HT-29 (cell line): Measurements from ENCODE around the gene PTK7. TPM values are rescaled to one million over a fixed set of nuclear protein-coding genes. Genes with fewer than 3 reads are reported as not detected.

Source experiments
- DNase-seq: peaks from one replicate; pipeline ENCODE4 v3.0.0-alpha.2; 2015; ENCODE audit warnings: low spot score
- total RNA-seq: library from RNA; depleted of rRNA; stranded (reverse); fragments of >200 nt; shearing (Covaris generic); gene quantifications from 2 replicates; pipeline ENCODE4 v1.2.3, GENCODE V29; 2014; rRNA removed

Gene PTK7
- total RNA-seq, 1 experiment from 2014 or later, result 56.3 TPM

DNA sequence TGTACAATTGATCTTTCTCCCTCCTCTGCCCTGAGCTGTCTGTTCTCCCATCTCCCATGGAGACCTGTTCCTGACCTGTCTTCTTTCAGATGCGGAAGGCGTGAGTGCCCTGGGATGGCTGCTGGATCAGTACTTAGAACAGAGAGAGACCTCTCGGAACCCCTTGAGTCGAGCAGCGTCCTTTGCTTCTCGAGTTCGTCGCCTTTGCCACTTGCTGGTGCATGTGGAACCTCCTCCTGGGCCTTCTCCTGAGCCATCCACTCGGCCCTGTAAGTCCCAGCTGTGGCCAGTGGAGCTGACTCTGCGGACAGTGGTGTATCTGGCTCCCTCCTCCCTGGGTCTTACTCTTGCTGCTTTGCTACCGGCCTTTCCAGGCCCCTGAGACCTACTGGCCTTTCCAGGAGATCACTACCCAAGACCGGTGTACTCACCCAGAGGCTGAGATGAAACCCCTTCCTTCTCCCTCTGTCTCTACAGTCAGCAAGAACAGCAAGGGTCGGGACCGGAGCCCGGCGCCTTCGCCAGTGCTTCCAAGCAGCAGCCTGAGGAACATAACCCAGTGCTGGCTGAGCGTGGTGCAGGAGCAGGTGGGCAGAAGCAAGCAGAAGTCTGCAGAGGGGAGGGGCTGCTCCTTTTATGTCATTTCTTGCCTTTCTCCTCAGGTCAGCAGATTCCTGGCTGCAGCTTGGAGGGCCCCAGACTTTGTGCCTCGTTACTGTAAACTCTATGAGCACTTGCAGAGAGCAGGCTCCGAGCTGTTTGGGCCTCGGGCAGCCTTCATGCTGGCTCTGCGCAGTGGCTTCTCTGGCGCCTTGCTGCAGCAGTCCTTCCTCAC, 128.4 kb downstream of the PTK7 start:
- no peak for DNase-seq

- DNase-seq, result no peak
Observed at GRCh38 chr6:43205849-43206248, 129.7 kb downstream of the PTK7 start.

- DNase-seq, result no peak
Observed at GRCh38 chr6:43207286-43207685, 131.2 kb downstream of the PTK7 start.

Other genes starting within 250 kb of the PTK7 start
- gene RPL7L1, start 196.7 kb upstream of the PTK7 start, total RNA-seq, result 63.6 and 67.1 TPM in 2 replicates
- not detected in 2 replicates for gene PTCRA, start 160.3 kb upstream of the PTK7 start, total RNA-seq
- 50.2 and 54.5 TPM in 2 replicates for gene CNPY3, start 146.8 kb upstream of the PTK7 start, total RNA-seq
- not detected in 2 replicates for gene GNMT, start 115.6 kb upstream of the PTK7 start, total RNA-seq
- gene PEX6, start 97.1 kb upstream of the PTK7 start, total RNA-seq, result 40.9 and 50.5 TPM in 2 replicates
- 48.1 and 53.4 TPM in 2 replicates for gene PPP2R5D, start 91.7 kb upstream of the PTK7 start, total RNA-seq
- gene MEA1, start 62.4 kb upstream of the PTK7 start, total RNA-seq, result 91.0 and 91.3 TPM in 2 replicates
- 120 and 126 TPM in 2 replicates for gene KLHDC3, start 62.1 kb upstream of the PTK7 start, total RNA-seq
- gene RRP36, start 54.7 kb upstream of the PTK7 start, total RNA-seq, result 76.7 and 82.0 TPM in 2 replicates
- gene CUL7, start 22.5 kb upstream of the PTK7 start, total RNA-seq, result 20.9 and 21.1 TPM in 2 replicates
- 54.4 and 79.1 TPM in 2 replicates for gene MRPL2, start 16.9 kb upstream of the PTK7 start, total RNA-seq
- 47.6 and 58.8 TPM in 2 replicates for gene KLC4, start 16.7 kb upstream of the PTK7 start, total RNA-seq
- 49.2 and 57.4 TPM in 2 replicates for gene SRF, start 95.0 kb downstream of the PTK7 start, total RNA-seq
- gene CUL9, start 105.9 kb downstream of the PTK7 start, total RNA-seq, result 13.5 and 17.2 TPM in 2 replicates
- 125 and 130 TPM in 2 replicates for gene DNPH1, start 153.2 kb downstream of the PTK7 start, total RNA-seq
- gene TTBK1, start 167.2 kb downstream of the PTK7 start, total RNA-seq, result 0.73 and 0.79 TPM in 2 replicates
- gene SLC22A7, start 221.9 kb downstream of the PTK7 start, total RNA-seq, result not detected in 2 replicates
- not detected in 2 replicates for gene CRIP3, start 232.5 kb downstream of the PTK7 start, total RNA-seq